HG03439 (cell line): ENCODE results near the gene PHTF2.
"Not testable (repeated sequence)": the region's sequence is repeated elsewhere in the genome, so short reads cannot be mapped to it uniquely, and the experiment has no call there.

Experiments
- ATAC-seq: cut with Tn5 transposase; IDR thresholded peaks from one replicate; pipeline ENCODE4 v1.9.1; 2021; ENCODE audit warnings: mild to moderate bottlenecking, moderate library complexity; ENCODE audit not compliant: unreplicated experiment

Gene PHTF2

DNA sequence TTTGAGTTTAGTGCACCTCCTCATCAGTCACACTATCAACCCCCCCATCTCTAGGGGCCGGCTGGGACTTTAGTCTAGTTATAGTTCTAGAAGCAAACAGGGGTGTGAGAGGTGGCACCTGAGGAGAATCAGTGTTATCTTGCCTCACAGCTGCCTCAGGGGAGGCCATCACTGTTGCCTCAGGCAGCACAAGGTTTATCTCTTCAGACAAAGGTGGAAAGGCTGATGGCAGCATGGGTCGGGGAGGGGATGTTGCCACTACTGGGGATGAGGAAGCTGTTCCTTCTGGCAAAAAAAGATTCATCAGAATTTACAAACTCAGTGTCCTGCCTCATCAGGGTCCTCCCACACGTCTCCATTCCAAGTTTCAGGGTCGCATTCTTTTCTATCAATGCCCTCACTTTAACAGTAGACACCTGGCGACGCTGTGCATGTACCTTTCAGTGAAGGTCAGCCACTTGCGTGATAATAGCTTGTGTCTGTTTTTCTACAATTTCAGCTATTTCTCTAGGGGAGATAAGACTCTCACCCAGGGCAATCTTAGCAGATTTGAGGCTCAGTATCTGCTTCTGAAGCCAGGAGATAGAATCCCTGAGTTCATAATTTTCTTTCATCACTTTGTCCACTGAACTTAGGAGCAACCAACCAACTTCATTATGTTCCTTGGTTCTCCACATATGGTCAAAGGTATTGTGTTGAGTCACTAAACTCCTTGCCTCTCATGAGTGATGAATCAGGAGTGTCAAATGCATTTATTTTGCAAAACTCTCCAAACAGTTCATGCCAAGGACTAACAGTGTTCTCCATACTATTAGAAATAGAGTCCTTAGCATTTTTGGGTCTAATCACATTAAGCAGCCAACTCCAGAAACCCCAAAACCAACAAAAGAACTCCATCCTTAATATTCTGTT, 75.1 kb downstream of the PHTF2 start:
- not testable (repeated sequence) for ATAC-seq

DNA sequence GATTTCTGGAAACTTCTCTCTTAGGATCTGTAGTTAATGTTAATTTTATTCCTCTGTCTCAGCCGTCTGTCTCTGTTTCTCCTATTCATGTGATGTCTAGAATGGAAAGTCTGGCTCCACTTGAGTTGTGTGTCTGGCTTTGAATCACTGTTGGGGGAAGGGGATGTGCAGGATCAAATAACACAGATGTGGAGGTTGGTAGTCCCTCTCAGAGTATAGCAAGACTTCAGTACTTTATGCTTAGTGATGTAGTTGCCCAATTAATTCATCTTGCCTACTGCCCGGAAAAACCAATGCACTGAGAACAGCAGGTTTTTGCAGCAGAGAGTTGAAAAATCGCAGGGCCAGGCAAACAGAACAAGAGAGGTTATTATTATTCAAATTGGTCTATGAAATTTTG, 79.2 kb downstream of the PHTF2 start:
- no peak for ATAC-seq

DNA sequence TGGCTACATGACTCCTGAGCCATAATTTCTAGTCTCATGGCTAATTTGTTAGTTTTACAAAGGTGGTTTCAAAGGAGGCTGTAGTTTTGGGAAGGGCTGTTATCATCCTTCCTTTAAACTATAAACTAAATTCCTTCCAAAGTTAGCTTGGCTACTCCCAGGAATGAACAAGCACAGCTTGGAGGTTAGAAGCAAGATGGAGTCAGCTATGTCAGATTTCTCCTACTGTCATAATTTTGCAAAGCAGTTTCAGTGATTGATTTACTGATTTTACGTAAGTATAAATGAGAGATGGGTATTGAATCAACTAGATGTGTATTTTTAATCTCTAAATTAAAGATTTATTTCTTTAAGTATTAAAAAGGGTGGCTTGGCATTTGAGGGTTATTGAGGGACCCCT, 79.9 kb downstream of the PHTF2 start:
- no peak for ATAC-seq

DNA sequence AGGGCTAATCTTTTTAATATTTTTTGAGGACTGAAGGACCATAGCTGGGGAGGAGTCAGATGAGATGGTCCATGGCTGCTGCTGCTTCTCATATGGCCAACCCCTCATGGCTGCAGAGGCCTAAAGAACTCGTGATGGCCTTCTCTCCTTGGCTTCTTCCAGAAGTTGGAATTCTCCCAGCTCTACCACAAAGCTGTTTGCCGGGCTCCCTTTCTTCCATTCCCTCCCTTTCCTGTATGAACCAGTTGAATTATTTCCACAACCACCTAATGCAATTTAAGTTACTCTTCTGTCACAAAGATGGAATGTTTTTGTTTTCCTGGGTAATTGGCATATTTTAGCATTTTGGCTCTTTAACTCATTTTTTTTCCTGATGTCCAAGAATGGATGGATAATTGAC, 80.7 kb downstream of the PHTF2 start:
- no peak for ATAC-seq

DNA sequence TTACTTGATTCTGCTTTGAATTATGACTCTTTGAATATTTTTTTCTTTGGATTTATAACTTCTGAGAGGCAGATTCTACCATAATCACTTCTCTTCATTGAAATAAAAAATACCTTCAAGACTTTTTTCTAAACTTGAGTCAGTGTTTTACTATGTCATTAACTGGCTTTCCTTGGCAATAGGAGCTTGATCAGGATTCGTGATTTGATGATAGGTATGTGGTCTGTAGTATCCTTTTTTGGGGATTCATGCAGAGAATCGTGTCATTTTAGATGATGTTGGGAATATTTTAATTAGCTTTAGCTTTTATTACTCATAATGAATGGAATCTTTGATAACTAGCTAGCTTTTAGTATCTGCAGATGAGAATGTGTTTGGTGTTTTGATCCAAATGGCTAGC, 83.3 kb downstream of the PHTF2 start:
- no peak for ATAC-seq

DNA sequence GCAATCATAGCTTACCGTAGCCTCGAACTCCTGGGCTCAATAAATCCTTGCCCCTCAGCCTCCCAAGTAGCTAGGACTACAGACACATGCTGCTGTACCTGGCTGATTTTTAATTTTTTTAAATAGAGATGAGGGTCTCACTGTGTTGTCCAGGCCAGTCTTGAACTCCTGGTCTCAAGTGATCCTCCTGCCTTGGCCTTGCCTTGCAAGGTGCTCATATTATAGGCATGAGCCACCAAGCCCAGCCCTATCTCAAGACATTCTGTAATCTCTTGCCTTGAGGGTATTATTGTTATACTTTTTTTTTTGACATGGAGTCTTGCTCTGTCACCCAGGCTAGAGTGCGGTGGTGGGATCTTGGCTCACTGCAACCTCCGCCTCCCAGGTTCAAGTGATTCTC, 86.6 kb downstream of the PHTF2 start:
- no peak for ATAC-seq

DNA sequence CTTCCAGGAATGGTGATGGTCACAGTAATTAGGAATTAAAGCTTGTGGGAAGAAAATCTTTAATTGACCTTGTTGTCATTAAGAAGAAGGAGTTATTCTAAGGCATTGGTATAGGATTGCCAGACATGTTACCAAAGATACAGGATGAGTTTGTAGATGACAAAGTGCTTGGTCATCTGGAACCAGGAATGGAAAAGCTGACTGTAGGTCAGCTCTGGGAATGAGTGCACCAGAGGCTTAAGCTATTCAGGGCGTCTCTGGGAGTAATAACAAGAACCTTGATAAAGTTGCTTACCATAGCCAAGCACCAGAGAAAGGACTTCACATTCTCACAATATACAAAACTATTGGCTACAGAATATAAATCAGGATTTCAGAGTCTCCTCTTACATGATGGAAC, 89.0 kb downstream of the PHTF2 start:
- ATAC-seq, result no peak

DNA sequence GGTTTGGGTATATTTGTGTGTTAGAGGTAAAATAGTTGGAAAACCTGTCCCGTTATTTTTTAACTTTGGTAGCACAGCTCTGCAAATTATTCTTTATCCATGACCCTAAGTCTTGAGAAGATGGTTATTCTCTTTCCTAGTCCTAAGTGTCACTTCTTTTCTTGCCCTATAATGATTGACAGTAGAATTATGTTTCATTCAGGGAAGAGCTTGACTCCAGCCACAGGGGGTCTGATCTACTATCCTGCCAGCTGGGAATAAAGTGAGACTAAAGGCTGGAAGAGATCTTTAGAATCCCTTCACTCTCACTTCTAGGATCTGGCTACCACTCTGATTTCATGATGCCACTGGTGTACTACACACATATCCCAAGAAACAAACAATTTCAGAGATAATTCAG, 90.4 kb downstream of the PHTF2 start:
- ATAC-seq, result no peak

DNA sequence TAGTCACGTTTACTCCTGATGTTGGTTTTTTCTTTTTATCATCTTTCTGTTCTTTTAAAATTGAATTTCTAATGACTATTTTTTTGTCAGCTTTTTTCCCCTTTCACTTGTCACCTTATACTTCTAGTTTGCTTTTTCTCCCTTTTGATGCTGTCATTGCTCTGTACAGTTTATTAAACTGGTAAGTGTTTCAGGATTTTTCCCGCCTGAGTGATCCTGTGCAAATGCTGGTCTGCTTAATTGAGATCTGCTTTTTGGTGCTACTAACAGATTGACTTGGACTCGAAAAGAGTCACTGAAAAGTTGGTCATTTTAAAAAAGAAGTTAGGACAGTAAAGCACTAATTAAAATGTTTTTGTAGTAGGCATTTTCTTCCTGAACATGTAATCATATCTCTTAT, 95.2 kb downstream of the PHTF2 start:
- no peak for ATAC-seq

DNA sequence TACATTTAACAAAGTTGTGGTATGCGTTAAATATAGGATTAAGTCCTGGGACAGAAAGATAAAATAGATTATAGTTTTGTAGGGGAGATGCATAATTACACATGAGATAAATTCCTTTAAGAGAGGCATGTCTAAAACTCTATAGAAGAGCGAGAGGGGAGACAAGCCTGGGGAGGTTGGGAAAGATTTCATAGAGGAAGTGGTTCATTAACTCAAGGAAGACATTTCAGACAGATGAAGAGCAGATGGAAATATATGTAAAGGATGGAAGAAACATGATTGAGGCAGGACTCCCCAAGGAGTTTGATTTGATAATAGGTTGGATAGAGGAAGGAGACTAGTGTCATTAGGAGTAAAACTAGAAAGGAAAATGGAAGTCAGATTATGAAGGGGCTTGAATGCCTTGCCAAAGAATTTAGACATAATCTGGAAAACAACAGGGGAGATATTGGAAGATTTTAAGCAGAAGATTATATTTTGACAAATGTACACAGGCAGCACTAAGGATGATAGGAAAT, 96.1 kb downstream of the PHTF2 start:
- ATAC-seq, result no peak

DNA sequence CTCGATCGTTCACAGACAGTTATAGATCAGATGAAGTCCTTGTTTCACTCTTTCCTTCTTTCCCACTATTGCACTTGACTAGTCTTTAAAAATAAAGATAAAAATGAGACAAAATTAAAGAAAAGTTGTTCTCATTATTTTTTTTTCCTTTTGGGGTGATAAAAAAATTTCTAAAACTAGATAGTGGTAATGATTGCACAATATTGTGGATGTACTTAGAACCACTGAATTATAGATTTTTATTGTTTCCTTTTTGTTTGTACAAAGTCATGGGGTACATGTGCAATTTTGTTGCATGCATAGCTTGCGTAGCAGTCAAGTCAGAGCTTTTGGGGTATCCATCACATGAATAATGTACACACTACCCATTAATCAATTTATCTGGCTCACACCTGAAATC, 97.3 kb downstream of the PHTF2 start:
- ATAC-seq, result no peak

DNA sequence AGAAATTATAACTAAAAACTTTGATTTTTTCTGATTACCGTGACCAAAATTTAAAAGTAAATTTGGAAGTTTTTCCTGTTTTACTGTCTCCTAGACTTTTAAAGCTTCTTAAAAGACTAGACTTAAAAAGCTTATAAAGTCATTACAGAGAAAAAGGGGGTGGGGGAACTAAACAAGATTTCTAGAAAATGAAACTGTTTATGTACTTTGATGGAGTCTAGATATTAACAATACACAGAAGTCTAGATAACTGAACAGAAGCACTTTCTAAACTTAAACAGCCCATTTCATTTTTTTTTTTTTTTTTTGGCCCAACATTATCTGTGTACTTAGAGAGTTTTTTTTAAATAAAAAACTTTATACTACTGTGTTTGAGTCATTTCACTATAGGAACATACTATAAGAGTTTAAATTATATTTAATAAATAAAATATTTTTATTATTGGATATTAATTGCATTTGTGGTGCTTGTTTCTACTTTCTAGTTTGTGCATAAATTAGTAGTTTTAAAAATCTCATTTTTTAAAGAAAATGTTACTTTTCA, 98.5 kb downstream of the PHTF2 start:
- no peak for ATAC-seq

DNA sequence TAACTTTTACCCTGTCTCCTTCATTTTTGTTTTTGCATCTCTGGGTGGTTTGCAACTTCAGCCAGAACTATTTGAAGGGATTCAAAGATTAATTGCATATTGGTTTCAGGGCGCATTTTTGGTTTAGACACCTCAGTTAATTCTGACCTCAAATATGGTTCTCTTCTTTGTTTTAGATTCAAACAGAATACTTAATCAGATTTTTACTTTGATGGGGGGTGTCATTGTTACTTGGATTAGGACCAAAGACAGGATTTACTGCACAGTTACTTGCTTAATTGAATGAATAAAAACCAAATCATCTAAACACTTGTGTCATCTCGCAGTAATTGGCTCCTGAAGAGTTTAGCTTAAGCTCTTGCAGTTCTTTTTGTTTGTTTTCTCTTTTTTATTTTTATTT, 100.9 kb downstream of the PHTF2 start:
- no peak for ATAC-seq

DNA sequence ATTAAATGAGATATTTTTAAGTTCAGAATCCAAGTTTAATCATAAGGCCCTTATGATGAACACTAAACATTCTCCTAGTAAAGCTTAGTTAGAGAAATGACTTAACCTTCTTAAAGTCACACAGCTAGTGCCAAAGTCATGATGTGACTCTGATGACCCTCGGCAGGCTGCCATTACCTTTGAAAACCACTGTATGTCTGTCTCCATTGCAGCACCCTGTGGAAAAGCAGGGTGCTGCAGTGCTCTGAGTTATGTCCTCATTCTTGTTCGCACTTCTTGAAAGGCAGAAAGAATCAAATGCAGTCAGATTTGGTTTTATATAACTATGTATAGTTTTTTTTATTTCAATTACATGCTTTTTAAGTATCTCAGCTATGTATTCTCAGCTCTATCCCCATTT, 105.0 kb downstream of the PHTF2 start:
- peak; percentile 39 for ATAC-seq

DNA sequence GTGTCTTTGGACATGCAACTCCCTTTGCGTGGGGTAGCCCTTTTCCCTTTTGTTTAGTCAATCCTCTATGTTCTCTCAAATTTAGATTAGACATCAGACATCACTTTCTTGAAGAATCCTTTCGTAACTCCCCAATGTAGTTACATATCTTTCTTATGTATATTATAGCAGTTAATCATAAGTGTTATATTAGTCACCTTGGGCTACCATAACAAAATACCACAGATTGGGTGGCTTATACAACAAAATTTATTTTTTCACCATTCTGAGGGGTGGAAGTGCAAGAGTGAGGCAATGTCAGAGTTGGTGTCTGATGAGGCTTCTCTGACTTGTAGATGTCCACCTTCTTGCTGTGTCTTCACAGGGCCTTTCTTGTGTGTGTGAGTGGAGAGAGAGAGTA, 105.7 kb downstream of the PHTF2 start:
- no peak for ATAC-seq

DNA sequence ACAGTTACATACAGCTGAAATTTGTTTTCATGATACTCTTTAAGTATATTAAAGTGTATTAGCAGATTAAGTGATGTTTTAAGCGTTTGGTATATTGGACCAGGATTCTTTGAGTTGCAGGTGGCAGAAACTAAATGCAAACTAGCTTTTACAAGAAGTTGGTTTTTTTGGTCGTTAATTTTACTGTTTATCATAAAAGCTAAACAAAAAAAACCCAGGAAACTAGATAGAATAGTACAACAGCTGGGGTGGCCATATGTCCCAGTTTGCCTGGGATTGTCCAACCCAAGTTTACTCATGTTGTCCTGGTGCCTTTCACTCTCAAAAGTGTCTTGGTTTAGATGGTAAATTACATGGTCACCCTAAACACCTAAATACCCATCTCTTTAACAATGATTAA, 108.7 kb downstream of the PHTF2 start:
- no peak for ATAC-seq

DNA sequence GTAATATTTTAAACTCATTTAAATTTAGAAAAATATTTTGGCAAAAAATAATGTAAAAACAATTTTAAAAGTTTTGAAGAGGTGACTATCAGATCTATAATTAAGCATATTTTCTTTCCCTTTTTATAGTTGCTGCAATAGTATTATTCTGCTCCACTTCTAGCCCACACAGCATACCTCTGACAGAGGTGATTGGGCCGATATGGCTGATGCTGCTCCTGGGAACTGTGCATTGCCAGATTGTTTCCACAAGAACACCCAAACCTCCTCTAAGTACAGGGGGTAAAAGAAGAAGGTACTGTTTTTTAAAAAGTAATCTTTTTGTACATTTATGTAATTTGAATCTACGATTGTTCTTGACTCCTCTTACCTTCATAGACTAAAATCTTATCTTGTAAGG, 110.1 kb downstream of the PHTF2 start:
- ATAC-seq, result no peak

DNA sequence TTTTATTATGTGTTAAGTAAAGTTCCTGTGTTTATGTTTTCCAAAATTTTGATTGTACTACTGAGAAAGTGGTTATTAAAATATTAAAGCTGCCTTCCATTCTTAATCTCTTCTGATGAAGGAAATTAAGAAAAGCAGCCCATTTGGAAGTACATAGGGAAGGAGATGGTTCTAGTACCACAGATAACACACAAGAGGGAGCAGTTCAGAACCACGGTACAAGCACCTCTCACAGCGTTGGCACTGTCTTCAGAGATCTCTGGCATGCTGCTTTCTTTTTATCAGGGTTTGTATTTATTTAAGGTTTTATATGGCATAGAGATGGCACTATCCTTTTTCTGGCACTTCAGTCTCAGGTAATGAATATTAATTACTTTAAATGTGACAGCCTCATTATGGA, 111.6 kb downstream of the PHTF2 start:
- ATAC-seq, result no peak

DNA sequence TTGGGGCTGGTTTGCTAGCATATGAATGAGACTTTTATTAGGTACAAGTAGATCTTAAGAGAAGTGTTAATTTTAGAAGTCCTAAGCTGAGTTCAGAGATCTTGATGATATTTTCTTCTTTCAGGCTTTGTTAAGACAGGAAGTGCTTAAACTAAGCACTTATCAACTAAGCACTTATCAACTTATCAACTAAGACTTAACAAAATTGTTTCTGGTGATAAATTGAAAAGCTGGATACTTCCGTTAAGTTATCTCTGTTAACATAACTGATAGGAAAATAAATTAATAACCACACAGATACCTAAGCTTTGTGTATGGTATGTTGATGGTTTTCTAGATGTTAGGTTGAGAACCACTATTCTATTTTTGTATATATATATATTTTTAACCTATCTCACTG, 113.7 kb downstream of the PHTF2 start:
- ATAC-seq, result no peak

DNA sequence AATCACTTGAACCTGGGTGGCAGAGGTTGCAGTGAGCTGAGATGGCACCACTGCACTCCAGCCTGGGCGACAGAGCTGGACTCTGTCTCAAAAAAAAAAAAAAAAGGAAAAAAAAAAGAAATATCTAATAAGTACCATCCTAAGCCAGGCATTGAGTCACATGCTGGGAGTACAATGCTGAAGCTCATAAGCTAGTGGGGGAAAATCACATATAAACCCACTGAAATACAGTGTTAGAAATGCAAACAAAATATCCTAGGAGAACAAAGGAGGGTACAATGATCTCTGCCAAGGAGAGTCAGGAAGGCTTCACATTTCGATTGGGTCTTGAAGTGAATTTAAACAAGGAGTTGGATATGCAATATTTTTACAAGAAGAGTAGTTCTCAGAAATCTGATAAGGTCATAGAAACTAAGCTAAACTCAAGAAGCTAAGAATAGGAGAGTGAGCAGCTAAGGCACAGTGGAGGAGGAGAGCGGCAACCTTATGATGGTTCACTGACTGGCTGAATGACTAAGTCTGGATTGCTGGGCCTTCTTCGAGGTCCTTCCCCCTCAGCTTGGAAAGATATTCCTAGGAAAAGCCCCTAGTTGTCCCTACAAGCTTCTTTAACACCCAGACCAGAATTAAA, 115.5 kb downstream of the PHTF2 start:
- no peak for ATAC-seq

DNA sequence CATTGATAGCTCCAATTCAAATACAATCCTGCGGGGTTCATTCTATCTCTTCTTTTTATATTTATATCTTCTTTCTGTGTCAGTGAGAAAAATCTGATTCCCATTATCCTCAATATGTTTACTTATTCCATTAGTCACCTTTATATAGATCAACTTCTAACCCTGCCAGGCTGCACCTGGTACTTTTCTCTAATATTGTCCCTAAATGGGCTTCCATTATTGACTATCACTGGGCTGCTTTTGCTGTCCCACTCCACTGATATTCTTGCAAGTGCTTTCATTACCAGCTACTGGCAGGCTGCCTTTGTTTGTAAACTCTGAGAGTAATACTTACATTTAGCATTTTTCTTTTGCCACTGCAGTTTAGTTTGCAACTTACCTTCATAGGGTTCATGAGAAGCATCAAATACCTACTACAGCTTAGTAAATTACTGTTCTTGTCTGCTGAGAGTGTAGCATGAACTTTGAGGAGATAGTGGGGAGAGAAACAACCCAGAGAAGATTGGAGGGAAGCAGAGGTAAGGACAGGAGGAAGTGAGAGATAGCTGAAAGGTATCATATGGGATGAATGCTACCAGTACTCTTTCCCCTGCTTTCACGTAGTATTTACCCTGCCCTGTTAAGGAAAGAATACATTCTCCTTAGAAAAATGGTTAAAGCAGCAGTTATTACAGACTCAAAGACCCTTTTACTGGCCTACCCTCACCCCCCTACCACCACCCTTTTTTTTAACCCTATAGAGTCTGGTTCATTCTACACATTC, 119.1 kb downstream of the PHTF2 start:
- no peak for ATAC-seq
